Measurements from ENCODE around the gene B9D2.

DNA sequence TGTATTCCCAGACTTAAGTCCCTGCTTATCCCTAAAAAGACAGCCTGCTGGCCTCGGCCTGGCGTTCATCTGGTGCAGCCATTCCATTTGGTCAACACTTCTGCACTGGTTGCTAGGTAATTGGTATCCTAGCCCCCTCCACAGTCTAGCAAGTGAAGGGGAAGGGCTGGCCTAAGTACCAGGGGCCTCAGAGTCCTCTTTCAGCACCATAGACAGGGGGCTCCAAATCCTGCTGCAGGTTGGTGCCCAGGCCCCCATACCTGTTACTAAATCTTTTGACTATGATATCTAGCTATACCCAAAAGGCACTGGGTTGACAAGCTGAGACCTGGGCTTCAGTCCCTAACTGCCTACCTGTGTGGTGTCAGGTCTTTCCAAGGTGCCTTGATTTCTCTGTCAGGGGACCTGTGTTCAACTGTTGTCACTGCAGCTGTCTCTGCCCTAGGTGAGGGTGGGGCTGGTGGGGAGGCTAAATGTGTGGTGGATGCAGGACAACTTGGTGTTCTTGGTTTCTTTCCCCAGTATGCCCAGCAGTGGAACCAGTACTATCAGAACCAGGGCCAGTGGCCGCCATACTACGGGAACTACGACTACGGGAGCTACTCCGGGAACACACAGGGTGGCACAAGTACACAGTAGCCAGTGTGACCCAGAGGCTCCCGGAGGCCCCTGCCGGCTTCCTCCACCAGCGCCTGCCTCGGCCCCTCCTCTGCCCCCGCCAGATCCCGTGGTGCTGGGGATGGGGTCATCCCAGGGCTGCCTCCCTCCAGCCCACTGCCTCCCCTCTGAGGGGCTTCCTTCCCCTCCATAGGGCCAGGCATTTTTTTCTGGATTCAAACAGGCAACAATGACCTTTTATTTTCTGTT lies 57.8 kb downstream of the B9D2 start:
- no peak for TF ChIP-seq POLR2A (IDR thresholded peaks at IDR 0.05)
- TF ChIP-seq POLR2AphosphoS5 (IDR thresholded peaks at IDR 0.05): no peak
- TF ChIP-seq, protein P1, sequence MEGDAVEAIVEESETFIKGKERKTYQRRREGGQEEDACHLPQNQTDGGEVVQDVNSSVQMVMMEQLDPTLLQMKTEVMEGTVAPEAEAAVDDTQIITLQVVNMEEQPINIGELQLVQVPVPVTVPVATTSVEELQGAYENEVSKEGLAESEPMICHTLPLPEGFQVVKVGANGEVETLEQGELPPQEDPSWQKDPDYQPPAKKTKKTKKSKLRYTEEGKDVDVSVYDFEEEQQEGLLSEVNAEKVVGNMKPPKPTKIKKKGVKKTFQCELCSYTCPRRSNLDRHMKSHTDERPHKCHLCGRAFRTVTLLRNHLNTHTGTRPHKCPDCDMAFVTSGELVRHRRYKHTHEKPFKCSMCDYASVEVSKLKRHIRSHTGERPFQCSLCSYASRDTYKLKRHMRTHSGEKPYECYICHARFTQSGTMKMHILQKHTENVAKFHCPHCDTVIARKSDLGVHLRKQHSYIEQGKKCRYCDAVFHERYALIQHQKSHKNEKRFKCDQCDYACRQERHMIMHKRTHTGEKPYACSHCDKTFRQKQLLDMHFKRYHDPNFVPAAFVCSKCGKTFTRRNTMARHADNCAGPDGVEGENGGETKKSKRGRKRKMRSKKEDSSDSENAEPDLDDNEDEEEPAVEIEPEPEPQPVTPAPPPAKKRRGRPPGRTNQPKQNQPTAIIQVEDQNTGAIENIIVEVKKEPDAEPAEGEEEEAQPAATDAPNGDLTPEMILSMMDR (IDR thresholded peaks at IDR 0.05): no peak
